GM04503 (cell line): Measurements from ENCODE around the gene CXCL14.
"Not testable (repeated sequence)": the region's sequence is repeated elsewhere in the genome, so short reads cannot be mapped to it uniquely, and the experiment has no call there.

Source experiments
- DNase-seq: peaks from one replicate; pipeline ENCODE4 v3.0.0-alpha.2; 2012; ENCODE audit warnings: low read depth

CXCL14 gene

GRCh38 chr5:135543001-135543484 lies 35.7 kb downstream of the CXCL14 start:
- no peak for DNase-seq

GRCh38 chr5:135541807-135542502 lies 36.8 kb downstream of the CXCL14 start:
- no peak for DNase-seq

GRCh38 chr5:135539430-135540005 lies 39.3 kb downstream of the CXCL14 start:
- DNase-seq = no peak

- DNase-seq = no peak
Measured at GRCh38 chr5:135538261-135538660, 40.5 kb downstream of the CXCL14 start.

GRCh38 chr5:135537745-135538144 lies 41.0 kb downstream of the CXCL14 start:
- DNase-seq = no peak

DNA sequence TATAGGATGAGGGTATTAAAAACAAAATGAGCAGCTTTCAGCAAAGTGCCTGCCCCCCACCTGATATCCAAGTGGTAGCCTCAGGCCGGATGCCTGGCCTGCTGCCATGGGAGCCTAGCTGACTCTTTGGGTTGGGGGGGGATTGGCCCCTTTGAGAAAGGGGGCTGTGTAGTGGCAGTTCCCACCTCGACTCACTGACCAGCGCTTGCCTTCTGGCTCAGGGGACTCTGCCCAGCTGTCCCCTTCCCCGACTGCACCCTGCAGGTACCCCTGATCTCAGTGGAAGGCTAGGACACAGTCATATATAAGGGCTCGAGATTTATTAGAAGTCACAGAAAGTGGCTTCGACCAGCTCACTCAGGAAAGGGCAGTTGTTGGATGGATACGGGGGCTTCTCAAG lies 41.5 kb downstream of the CXCL14 start:
- DNase-seq = no peak

DNA sequence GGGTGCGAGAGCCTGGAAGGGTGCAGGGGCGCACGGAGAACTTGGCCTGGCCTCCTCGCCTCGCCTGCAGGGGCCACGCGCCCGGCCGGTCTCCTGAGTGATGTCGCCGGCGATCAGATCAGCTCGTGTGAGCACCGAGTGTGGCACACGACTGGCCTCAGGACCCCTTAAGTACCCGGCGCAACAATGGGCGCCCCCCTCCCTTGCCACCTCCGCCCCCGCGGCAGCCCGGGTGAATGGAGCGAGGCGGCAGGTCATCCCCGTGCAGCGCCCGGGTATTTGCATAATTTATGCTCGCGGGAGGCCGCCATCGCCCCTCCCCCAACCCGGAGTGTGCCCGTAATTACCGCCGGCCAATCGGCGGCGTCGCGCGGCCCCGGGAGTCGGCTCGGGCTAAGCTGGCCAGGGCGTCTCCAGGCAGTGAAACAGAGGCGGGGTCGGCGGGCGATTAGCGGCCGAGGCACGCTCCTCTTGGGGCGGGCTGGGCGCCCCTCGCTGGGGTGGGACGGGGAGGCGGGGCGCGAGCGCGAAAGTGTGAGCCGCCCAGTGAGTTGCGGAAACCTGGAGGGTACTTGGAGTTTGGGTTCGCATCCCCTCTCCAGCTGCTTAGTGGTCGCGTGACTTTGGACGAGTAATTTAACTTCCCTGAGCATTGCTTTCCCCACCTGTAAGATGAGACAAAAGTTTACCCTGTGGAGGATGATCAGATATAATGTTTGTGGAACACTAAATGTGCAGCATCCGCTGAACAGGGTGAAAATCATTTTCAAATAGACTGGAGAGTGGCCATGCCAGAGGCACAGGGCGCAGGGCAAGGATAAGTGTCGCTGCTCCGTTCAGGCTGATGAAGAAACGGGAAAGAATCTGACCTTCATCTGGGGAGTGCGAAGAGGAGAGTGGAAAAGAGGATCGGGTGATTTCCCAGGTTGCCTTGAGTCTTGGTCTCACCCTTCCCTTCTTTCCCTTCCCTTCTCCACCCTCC lies 42.7 kb downstream of the CXCL14 start, which contains the start of gene NEUROG1:
TSS of gene NEUROG1 (minus strand) at position 145 of the 982 bp plus-strand sequence. CDS start 274 bp downstream, outside the sequence.
- DNase-seq = no peak

DNA sequence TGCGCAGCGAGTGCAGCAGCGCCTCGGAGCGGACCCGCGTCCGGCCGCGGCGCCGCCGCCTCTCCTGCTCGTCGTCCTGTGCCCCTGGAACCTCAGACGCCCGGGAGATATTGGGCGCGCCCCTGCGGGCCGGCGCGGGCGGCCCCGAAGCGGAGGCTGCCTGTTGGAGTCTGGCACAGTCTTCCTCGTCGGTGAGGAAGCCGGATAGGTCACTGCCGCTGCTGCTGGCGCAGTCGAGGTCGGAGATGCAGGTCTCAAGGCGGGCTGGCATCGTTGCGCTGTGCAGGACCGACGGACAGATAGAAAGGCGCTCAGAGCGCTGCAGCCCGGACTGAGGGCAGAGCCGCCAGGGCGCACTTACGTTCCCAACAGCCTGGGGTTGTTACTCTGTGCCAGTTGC lies 43.4 kb downstream of the CXCL14 start:
- no peak for DNase-seq

DNA sequence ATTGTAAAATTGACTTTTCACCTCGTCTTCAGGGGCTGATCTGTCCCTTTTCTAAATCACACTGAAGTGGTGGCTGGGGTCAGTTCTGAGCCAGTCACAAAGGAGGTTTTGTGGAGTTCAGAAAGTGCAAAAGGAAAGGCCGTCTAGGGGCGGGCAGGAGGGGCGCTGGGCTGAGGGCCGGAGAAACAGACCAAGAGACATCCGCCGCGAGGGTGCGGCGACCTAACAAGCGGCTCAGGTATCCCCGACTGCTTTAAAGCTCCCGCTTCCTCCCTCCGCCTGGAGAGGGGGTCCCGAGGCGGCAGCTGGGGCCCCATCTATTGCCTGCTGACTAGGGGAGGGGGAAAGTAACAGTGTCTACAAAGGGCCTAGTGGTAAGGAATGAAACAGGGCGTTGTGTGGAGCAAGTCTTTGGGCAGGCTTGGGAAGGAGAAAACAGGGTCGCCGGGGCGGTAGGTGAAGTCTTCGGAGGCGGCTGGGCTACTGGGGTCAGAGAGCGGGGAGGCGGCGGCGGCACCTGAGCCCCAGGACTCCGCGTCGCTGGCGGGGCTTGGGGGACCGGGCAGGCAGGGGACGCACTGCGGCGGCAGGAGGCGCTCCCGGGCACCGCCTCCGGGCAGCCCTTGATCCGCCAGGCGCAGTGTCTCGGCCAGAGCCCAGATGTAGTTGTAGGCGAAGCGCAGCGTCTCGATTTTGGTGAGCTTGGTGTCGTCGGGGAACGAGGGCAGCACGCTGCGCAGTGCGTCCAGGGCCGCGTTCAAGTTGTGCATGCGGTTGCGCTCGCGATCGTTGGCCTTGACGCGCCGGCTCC lies 44.0 kb downstream of the CXCL14 start:
- no peak for DNase-seq

DNA sequence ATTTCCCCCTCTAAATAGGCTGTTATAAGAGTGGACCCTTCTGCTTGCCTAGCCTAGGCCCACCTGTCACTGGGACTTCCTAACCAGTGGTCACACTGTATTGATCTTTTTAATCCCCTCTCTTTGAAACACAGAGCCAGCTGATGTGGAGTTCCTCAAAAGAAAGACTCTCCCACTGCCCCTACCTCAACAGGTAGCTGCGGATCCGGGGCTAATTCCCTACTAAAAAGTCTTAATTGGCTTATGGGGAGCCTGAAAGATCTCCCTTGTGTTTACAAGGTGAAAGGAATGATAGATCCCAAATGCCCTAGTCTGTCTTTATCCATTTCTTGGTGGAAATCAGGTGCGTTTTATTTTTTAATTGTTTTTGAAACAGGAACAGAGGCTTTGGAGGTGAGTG lies 45.0 kb downstream of the CXCL14 start:
- no peak for DNase-seq

DNA sequence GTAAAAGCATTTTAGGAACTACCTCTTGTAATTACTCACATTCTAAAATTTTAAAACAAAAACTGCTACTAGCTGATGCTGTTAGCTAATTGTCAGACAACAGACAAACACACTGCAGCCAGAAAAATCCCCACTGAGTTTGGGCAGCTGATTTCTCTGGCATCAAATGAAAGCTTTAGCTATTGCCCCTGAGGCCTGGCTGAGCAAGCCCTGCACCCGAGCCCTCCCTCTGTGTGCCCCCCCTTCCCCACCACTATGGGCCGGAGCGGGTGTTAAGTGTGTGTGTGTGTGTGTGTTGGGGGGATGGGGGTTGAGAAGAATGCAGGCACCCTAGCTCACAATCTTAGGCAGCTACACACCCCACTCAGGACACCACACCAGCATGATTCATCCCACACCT lies 45.5 kb downstream of the CXCL14 start:
- no peak for DNase-seq

- DNase-seq = not testable (repeated sequence)
Measured at GRCh38 chr5:135529576-135529975, 49.2 kb downstream of the CXCL14 start.

- DNase-seq = no peak
Measured at GRCh38 chr5:135526924-135527323, 51.9 kb downstream of the CXCL14 start.

DNA sequence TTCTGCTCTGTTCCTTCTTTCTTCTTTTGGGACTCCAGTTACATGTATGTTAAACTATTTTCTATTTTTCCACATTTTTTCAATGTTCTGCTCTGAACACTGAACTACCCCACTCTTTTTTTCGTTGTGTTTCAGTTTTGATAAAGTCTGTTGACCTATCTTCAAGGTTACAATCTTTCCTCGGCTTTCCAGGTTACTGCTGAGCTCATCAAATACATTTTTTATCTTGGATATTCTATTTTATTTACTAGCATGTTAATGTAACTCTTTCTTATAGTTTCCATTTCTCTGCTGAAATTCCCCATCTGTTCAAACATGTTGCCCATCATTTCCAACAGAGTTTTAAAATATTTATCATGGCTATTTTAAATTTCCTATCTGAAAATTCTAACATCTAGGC lies 56.8 kb downstream of the CXCL14 start:
- DNase-seq = no peak
